Right ventricle myocardium superior (tissue), 1 donor: ENCODE measurements around the gene PACS1. TPM values are rescaled to one million over a fixed set of nuclear protein-coding genes. Genes with fewer than 3 reads are reported as not detected.

Experiments
- ATAC-seq: fragments of 200-7000 bp; cut with Tn5 transposase; one replicate; pipeline ENCODE4 v1.9.1; 2020; ENCODE audit warnings: mild to moderate bottlenecking; ENCODE audit not compliant: poor library complexity
- DNase-seq: peaks from one replicate; pipeline ENCODE4 v3.0.0-alpha.2; 2020
- intact Hi-C: fragments of 100-400 bp; cut with DNase I; formaldehyde crosslinking; loops from one replicate; pipeline ENCODE4 v1.11.2; 2022
- total RNA-seq: library from RNA; stranded (reverse); fragmentation: NEBNext Ultra II Directional; extraction: Animal tissue kit (Norgen Biotek cat#: 25700); gene quantifications from one replicate; pipeline ENCODE4 v1.2.1, GENCODE V29; 2021
- donor health status: DM: no; HTN: yes; CAD: no; lungs with severe emphysema.

The PACS1 gene
- total RNA-seq, 1 donor from 2014 or later: 46.5 TPM

- intact Hi-C loops: no loop called here
- no peak for DNase-seq
Measured at GRCh38 chr11:66047541-66048365, 22.3 kb upstream of the PACS1 start.

GRCh38 chr11:66048547-66049323, 21.3 kb upstream of the PACS1 start, which contains the start of gene GAL3ST3:
GAL3ST3 (minus strand) TSS chr11:66049161; CDS start chr11:66045415, 3,746 bp downstream.
- intact Hi-C loops: no loop called here
- DNase-seq: no peak
- no peak for ATAC-seq

More at GRCh38 chr11:66047541-66048365, 22.3 kb upstream of the PACS1 start:
- ATAC-seq: no peak

- ATAC-seq: no peak
- DNase-seq: no peak
- intact Hi-C loops: no loop called here
Measured at GRCh38 chr11:66050581-66051231, 19.4 kb upstream of the PACS1 start.

GRCh38 chr11:66051371-66051765, 18.7 kb upstream of the PACS1 start:
- ATAC-seq (no peak), DNase-seq (no peak)
- intact Hi-C loops: no loop called here

- DNase-seq (peak; percentile 99), ATAC-seq (peak; percentile 96)
- intact Hi-C loops: no loop called here
Measured at GRCh38 chr11:66051766-66052663, 18.1 kb upstream of the PACS1 start, which contains the start of gene SF3B2. SF3B2 (plus strand) TSS chr11:66052364; CDS start chr11:66052385, 21 bp downstream.

GRCh38 chr11:66052664-66052982, 17.4 kb upstream of the PACS1 start:
- DNase-seq: no peak
- intact Hi-C loops: no loop called here
- ATAC-seq: no peak

- no peak for ATAC-seq
Measured at GRCh38 chr11:66055021-66055420, 15.1 kb upstream of the PACS1 start.

GRCh38 chr11:66056501-66056900, 13.6 kb upstream of the PACS1 start:
- DNase-seq (no peak), ATAC-seq (no peak)
- intact Hi-C loops: no loop called here

More at GRCh38 chr11:66055021-66055420, 15.1 kb upstream of the PACS1 start:
- DNase-seq: no peak
- intact Hi-C loops: no loop called here

- intact Hi-C loops: no loop called here
- ATAC-seq: no peak
- DNase-seq: no peak
Measured at GRCh38 chr11:66059966-66060680, 9.9 kb upstream of the PACS1 start.

- DNase-seq: no peak
- ATAC-seq: no peak
- intact Hi-C loops: no loop called here
Measured at GRCh38 chr11:66061268-66061667, 8.8 kb upstream of the PACS1 start.

- intact Hi-C loops: no loop called here
- DNase-seq (no peak), ATAC-seq (no peak)
Measured at GRCh38 chr11:66062408-66062807, 7.7 kb upstream of the PACS1 start.

- no peak for ATAC-seq
- intact Hi-C loops: no loop called here
Measured at GRCh38 chr11:66063900-66064299, 6.2 kb upstream of the PACS1 start.

GRCh38 chr11:66064571-66064970, 5.5 kb upstream of the PACS1 start:
- no peak for ATAC-seq
- intact Hi-C loops: no loop called here
- no peak for DNase-seq

More at GRCh38 chr11:66063900-66064299, 6.2 kb upstream of the PACS1 start:
- no peak for DNase-seq

GRCh38 chr11:66066751-66067150, 3.3 kb upstream of the PACS1 start:
- intact Hi-C loops: no loop called here
- no peak for ATAC-seq
- no peak for DNase-seq

- intact Hi-C loops: no loop called here
- ATAC-seq (no peak), DNase-seq (no peak)
Measured at GRCh38 chr11:66067640-66068039, 2.4 kb upstream of the PACS1 start.

GRCh38 chr11:66068154-66068821, 1.8 kb upstream of the PACS1 start:
- intact Hi-C loops: no loop called here
- ATAC-seq (peak; percentile 46), DNase-seq (peak; percentile 86)
